Measurements from ENCODE around the gene CCDC127. TPM values are rescaled to one million over a fixed set of nuclear protein-coding genes. Genes with fewer than 3 reads are reported as not detected.

The CCDC127 gene
- total and polyA plus RNA-seq, 2 donors (not counting 1 experiment from before 2014, with no cell fraction given) = 1.4 to 8.7 TPM

GRCh38 chr5:174876-175465 lies 43.0 kb downstream of the CCDC127 start:
- Histone ChIP-seq H3K9ac (ENCODE audit: low read length) (no peak overlapping the region), H3K27ac (ENCODE audit: low read length in 2 of 2) (no peak overlapping the region), H3K4me3 (ENCODE audit: control extremely low read depth in 1 of 5, extremely low read depth in 1 of 5, insufficient read depth in 1 of 5, low read depth in 2 of 5, low read length in 4 of 5) (no peak overlapping the region), H3K4me2 (replicated peaks; ENCODE audit: low read depth, low read length, poor library complexity, severe bottlenecking) (no peak overlapping the region), H3K36me3 (replicated peaks in 1 of 2; ENCODE audit: control extremely low read depth in 1 of 2, control insufficient read depth in 1 of 2, extremely low read depth in 1 of 2, insufficient read depth in 2 of 2, low read length in 1 of 2) (no peaks in the 10 kb centered on the region), H3K79me2 (ENCODE audit: control insufficient read depth, insufficient read depth, low read length) (no peaks in the 10 kb centered on the region), H3K27me3 (replicated peaks in 1 of 4; ENCODE audit: control extremely low read depth in 1 of 4, control insufficient read depth in 3 of 4, insufficient read depth in 4 of 4, low read length in 3 of 4) (no peaks in the 10 kb centered on the region), H2AFZ (ENCODE audit: insufficient read depth, low read depth, low read length, poor library complexity, severe bottlenecking) (no peak overlapping the region), H3K4me1 (ENCODE audit: control insufficient read depth in 2 of 2, insufficient read depth in 2 of 2, low read length in 2 of 2) (no peaks in the 10 kb centered on the region), H4K20me1 (ENCODE audit: control insufficient read depth, insufficient read depth, low read length, poor library complexity, severe bottlenecking) (no peaks in the 10 kb centered on the region), H3K9me3 (ENCODE audit: control extremely low read depth in 1 of 3, control insufficient read depth in 2 of 3, insufficient read depth in 1 of 3, low read length in 2 of 3) (no peaks in the 10 kb centered on the region)
- no peak for DNase-seq
- POLR2A ChIA-PET = no interaction called here
- ATAC-seq (ENCODE audit: low read depth) = no peak
- Mint-ChIP-seq H3K9me3 (ENCODE audit: insufficient read depth) (no peaks in the 10 kb centered on the region), H3K4me3 (no peak overlapping the region), H3K27ac (no peak overlapping the region), H3K27me3 (peaks cover 9% of the 10 kb centered on the region), H3K4me1 (no peaks in the 10 kb centered on the region)
- intact Hi-C loops (cut with micrococcal nuclease) = no loop called here
- CTCF ChIA-PET = no interaction called here
- TF ChIP-seq EZH2 (IDR thresholded peaks at IDR 0.05; ENCODE audit: borderline replicate concordance, insufficient read depth, low read depth, low read length, poor library complexity, severe bottlenecking) (no peak), CTCF (IDR thresholded peaks at IDR 0.05) (no peak)
- 87% methylated on average over 16 of the region's 16 CpGs for WGBS (ENCODE audit: insufficient coverage)

- H4K20me1 ChIP-seq (ENCODE audit: control insufficient read depth, insufficient read depth, low read length, poor library complexity, severe bottlenecking) = no peaks in the 10 kb centered on the region
- Mint-ChIP-seq H3K9me3 (ENCODE audit: insufficient read depth) (no peaks in the 10 kb centered on the region), H3K4me3 (no peak overlapping the region), H3K27me3 (peaks cover 9% of the 10 kb centered on the region), H3K4me1 (no peaks in the 10 kb centered on the region), H3K27ac (no peak overlapping the region)
- no peak overlapping the region for H3K9ac ChIP-seq (ENCODE audit: low read length)
- no peak overlapping the region for H3K27ac ChIP-seq (ENCODE audit: low read length in 2 of 2)
- DNase-seq (no peak), ATAC-seq (ENCODE audit: low read depth) (no peak)
- intact Hi-C loops (cut with micrococcal nuclease) = no loop called here
- H3K4me3 ChIP-seq (ENCODE audit: control extremely low read depth in 1 of 5, extremely low read depth in 1 of 5, insufficient read depth in 1 of 5, low read depth in 2 of 5, low read length in 4 of 5) = no peak overlapping the region
- no peaks in the 10 kb centered on the region for H3K36me3 ChIP-seq (replicated peaks in 1 of 2; ENCODE audit: control extremely low read depth in 1 of 2, control insufficient read depth in 1 of 2, extremely low read depth in 1 of 2, insufficient read depth in 2 of 2, low read length in 1 of 2)
- no peaks in the 10 kb centered on the region for H3K79me2 ChIP-seq (ENCODE audit: control insufficient read depth, insufficient read depth, low read length)
- TF ChIP-seq CTCF (IDR thresholded peaks at IDR 0.05) (no peak), EZH2 (IDR thresholded peaks at IDR 0.05; ENCODE audit: borderline replicate concordance, insufficient read depth, low read depth, low read length, poor library complexity, severe bottlenecking) (no peak)
- H3K4me1 ChIP-seq (ENCODE audit: control insufficient read depth in 2 of 2, insufficient read depth in 2 of 2, low read length in 2 of 2) = no peaks in the 10 kb centered on the region
- no peak overlapping the region for H2AFZ ChIP-seq (ENCODE audit: insufficient read depth, low read depth, low read length, poor library complexity, severe bottlenecking)
- POLR2A ChIA-PET = no interaction called here
- no peaks in the 10 kb centered on the region for H3K27me3 ChIP-seq (replicated peaks in 1 of 4; ENCODE audit: control extremely low read depth in 1 of 4, control insufficient read depth in 3 of 4, insufficient read depth in 4 of 4, low read length in 3 of 4)
- WGBS (ENCODE audit: insufficient coverage) = 79% methylated on average over 2 of the region's 5 CpGs
- H3K4me2 ChIP-seq (replicated peaks; ENCODE audit: low read depth, low read length, poor library complexity, severe bottlenecking) = no peak overlapping the region
- no peaks in the 10 kb centered on the region for H3K9me3 ChIP-seq (ENCODE audit: control extremely low read depth in 1 of 3, control insufficient read depth in 2 of 3, insufficient read depth in 1 of 3, low read length in 2 of 3)
- CTCF ChIA-PET = no interaction called here
Measured at GRCh38 chr5:174291-174600, 43.7 kb downstream of the CCDC127 start.
